HG02588 (cell line): ENCODE measurements around the gene PTP4A2.
A peak's percentile ranks its signal among the peaks of the same experiment; 100 is the strongest.

Experiments used
- ATAC-seq: cut with Tn5 transposase; IDR thresholded peaks from one replicate; pipeline ENCODE4 v1.9.1; 2021; ENCODE audit warnings: mild to moderate bottlenecking, moderate library complexity; ENCODE audit not compliant: unreplicated experiment

The PTP4A2 gene

DNA sequence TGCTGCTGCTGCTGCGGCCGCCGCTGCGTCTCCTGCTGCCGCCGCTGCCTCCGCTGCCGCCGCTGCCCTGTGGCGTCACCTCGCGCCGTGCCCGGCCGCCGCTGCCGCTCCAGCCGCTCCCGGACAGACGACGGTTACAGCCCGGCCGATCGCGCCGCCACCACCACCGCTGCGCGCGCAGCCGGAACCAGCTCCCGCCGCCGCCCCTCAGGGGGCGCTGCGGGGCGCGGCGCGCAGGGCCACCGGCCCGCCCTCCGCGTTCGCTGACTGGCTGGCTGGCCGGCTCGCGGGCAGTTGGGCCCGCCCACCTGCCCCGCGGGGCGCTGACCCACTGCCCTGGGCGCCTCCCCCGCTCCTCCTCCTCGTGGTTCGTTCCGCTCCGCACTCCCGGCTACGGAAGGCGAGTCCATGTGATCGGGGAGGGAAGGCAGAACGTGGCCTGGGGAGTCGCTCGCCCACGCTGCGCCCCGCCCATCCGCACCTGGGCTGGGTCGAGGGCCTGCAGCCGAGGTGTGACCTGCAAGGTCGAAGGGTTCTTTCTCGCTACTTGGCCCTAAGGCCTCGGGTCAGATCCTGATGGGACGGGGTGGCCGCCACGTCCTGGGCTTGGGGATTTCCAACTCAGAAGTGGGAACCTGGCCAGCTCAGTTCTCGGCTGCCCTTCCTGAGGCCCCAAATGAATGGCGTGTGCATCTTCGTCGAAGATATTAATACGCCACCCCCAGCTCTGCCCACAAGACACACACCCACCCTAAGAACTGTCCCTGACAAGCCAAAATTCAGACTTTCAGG is at the start of gene PTP4A2:
Gene PTP4A2 (minus strand): TSS at position 185 of the 792 bp plus-strand sequence. CDS start 19,303 bp downstream, outside the sequence.
- ATAC-seq = peak; percentile 85

DNA sequence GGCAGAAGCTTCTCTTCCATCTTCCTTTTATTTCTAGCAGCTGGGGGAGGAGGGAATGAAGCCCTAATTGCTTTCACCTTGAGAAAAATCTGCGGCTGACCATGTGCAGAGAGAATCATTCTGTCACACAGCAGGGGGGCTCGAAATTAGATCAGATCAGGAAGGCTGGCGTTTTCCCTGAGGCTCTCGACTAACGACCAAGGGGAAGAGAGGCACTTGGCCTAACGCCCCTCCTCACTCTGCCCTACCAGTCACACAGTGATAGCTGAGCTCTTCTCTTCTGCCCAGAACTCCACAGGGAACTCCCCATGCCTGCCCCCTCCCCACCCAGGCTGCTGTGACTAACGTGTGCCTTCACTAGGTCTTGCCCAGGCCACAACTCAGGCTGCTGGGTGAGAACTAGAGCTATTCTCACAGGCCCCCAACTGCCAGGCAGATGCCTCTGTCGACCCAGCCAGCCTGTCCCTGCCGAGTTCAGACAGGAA is 49.0 kb upstream of the PTP4A2 start:
- no peak for ATAC-seq

DNA sequence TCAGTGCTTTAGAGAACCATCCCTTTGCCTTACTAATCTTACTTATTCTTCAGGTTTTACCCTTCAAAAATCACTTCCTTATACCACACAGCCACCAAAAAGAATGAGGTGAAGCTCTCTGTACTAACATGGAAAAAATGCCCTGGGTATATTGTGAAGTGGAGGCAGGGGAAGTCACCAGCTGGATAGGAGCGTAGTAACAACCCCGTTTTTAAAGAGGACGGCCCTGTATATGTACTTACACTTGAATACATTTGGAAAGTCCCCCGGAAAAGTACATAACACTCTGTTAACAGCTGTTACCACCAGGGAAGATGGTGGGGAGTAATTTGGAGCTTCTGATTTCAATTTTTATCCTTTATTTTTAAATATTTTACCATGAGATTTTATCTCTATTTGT is 47.3 kb upstream of the PTP4A2 start:
- peak; percentile 69 for ATAC-seq

DNA sequence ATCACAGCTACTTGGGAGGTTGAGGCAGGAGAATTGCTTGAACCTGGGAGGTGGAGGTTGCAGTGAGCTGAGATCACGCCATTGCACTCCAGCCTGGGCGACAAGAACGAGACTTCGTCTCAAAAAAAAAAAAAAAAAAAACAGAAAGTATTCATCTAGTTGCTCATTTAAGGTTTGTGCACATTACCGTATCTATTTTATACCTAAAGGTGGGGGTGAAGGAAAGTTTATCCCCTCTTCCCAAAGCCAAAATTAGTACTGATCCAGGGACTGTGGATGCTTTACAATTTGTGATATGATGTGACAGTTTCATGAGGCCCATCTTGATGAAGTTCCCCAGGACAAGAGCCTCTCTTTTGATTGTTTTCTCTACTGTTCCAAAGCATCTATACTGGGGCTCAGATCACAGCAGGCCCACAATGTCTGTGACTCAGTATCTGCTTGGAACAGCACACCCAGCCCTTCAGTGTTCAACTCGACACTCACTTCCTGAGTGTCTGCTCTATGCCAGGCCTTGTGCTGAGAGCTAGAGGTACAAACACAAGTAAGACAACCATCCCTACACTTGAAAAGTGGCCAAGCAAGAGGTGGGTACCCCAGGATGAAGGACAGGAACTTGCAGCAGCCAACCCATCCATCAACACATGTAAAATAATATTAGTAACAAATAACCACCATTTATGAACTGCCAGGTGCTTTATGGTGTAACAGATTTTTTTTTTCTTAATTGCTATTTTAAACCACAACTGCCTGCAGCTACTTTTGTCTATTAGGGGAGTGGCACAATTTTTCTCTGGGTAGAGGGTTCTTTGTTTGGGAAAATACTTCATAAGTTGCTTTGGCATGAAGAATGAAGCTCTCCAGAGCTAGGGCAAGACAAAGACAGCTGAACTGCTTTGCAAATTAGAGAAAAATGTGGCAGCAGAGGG is 46.5 kb upstream of the PTP4A2 start:
- ATAC-seq = no peak

DNA sequence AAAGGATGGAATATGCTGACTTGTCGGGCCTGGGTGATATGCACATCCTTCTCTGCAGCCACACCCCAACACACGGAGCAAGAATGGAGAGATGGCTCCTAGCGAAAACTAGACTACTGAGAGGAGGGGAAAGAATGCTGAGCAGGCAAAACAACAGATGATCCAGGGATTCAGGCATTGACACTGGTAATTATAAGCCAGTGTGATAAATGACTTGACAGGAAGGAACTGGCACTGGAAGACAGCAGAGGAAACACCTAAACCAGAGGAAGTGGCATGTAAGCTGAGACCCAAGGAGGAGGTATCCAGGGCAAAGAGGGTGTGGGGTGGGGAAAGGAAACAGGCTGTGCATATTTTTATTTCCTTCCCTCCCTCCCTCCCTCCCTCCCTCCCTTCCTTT is 43.8 kb upstream of the PTP4A2 start:
- ATAC-seq = no peak

DNA sequence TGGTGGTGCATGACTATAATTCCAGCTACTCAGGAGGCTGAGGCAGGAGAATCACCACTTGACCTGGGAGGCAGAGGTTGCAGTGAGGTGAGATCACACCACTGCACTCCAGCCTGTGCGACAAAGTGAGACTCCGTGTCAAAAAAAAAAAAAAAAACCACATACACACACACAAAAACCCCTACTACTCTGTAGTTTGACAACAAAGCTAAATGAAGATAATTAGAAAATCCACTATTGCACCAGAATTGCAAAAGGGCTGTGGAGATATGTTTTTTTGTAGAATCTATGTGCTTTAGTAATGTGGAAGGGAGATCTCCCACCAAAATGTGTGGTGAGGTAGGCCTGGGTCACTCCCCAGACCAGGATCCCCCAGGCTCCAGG is 43.3 kb upstream of the PTP4A2 start:
- no peak for ATAC-seq

DNA sequence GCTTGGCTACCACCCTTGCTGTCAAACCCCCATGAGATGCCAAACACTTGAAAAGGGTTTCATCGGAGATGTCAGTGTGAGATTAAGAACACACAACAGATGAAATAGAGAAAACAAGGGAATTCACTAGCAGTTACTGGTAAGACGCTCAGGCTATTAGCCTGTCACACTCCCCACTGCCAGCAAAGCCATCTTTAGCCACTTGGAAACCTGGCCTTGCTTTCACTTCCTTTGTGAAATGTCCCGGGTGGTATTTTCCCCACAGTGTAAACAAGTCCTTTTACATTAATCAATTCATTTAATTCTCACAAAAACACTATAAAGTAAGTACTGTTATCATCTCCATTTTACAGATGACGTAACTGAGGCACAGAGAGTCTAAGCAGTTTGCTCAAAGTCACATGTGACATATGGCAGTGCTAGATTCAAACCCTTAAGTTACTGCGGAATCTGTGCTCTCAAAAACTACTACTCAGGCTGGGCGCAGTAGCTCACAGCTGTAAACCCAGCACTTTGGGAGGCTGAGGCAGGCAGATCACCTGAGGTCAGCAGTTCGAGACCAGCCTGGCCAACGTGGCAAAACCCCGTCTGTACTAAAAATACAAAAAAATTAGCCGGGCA is 42.8 kb upstream of the PTP4A2 start:
- no peak for ATAC-seq

DNA sequence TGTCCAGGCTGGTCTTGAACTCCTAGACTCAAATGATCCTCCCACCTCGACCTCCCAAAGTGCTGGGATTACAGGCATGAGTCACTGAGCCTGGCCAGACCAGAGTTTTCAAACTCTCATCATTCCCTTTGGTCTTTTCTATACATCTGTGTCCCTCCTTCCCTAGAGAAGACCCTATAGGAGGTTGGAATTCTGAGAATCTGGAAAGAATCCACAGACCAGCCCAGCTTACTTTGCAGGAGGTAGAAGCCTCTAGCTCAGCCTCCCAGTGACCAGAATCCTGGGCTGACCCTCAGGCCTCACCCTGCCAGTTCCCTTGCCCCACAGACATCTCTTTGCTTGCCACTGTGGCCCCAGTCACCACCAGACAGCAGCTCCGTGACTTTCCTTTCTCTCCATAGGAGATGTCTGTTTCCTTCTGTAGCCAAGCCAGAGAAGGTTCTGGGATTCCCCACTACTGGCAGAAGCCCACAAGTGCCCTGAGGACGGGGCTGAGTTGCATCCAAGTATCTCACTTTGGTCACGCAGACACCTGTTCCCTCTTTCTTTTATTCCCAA is 40.8 kb upstream of the PTP4A2 start:
- ATAC-seq = no peak

DNA sequence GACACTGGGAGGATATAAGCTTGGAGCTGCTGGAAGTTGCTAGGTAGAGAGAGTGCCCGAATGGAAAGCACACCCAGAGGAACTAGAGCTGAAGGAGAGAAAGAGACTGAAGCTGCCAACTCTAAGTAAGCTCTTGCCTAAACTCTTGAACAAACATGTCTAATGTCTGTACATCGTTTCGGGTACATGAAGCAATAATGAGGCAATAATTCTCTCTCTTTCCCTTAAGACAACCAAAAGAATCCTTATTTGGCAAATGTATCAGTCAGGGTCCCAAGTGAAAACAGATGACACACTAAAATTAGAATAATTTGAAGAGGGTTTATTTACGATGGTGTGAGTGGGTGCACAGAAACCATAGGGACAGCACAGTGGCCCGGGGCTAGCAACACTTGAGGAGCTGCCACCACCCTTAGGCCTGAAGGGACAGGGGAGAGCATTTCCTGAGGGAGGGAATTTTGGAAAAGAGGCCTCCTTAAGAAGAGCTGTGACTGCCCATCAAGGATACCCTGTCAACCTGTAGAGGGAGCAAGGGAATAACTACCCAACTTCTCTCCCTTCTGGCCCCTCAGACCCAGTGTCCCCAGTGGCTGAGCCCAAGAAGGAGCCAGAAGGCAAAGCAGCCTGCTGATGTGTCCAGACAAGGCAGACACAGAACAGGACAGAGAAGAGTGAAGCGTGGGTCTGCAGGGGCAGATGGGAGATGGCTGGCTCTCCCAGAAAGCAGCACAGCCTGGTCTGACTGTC is 39.4 kb upstream of the PTP4A2 start:
- no peak for ATAC-seq

DNA sequence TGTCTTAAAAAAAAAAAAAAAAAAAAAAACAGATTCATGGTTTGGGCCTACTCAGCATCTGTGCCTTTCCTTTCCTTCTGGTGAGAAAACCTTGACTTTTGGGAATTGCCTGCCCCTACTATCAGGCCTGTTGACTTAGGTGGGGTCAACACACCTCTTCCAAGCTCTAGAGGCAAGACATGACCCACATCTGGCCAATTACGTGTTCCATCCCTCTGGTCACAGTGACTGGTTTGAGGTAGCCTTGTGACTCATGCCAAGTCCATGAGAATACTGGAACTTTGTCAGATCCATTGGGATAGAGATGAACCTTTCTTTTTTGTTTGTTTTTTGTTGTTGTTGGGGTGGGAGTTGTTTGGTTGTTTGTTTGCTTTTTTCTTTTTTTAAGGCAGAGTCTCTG is 38.2 kb upstream of the PTP4A2 start:
- ATAC-seq = no peak

DNA sequence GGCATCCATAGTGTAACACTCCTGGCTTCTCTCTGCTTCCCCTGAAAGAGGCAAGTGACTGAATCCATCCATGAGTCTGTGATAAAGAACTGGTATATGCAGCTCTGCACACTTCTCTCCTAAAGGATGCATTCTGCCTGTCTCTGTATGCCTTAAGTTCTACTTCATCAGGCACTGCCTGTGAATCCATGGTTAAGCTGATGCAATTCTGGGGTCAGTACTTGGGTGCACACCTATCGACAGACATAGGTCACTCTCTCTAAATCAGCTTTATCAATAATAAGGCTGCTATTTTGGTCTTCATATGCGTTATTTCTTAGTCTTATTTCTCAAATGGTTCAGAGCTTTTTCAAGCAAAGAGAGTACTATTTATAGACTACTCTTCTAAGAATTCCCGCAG is 32.7 kb upstream of the PTP4A2 start:
- no peak for ATAC-seq

DNA sequence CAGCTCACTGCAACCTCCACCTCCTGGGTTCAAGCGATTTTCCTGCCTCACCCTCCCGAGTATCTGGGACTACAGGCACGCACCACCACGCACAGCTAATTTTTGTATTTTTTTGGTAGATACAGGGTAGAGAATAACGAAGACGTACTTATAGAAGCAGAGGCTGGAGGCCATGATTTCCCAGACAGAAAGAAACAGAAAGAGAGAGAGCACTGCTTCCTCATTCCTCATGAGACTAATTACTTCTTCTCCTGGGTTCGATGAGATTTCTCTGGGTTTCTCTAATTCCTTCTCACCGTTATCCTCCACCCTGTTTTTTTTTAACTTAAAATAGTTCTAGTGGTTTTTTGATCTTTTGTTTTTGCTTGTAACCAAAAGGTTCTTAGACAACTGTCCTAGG is 23.4 kb upstream of the PTP4A2 start:
- no peak for ATAC-seq

DNA sequence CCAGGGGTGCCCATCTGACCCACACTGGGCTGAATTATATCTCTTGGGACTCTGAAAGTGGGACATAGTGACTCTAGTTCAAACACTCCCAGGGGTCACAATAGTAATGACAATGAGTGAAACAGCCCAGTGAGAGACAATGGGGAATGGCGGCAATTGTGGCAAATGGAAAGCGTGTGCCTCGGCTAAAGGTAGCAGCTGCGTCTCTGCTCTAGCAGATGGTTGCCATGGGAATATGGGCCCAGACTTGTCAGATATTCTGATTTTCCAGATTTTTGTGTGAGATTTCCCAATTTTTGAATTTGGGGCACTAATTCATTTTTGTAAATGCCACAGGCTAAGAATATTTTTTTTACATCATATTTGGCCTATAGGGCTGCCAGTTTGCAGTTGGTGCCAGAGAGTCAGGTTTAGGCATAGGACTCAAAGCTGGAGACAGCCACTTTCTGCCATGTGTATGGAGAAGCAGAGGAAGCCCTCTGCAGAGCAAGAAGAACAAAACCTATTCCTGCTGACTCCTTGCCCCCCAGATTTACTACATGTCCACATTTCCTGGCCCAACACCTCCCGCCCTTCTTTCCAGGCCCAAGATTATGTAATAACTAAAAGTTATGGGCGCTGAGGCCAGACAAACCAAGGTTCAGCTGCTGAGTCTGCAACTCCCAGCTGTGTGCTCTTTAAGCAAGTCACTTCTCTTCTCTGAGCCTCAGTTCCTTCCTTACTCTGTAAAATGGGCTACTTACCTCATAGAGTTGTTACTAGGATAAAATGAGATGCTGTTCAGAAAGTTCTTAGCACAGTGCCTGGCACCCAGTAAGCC is 21.6 kb upstream of the PTP4A2 start:
- no peak for ATAC-seq

DNA sequence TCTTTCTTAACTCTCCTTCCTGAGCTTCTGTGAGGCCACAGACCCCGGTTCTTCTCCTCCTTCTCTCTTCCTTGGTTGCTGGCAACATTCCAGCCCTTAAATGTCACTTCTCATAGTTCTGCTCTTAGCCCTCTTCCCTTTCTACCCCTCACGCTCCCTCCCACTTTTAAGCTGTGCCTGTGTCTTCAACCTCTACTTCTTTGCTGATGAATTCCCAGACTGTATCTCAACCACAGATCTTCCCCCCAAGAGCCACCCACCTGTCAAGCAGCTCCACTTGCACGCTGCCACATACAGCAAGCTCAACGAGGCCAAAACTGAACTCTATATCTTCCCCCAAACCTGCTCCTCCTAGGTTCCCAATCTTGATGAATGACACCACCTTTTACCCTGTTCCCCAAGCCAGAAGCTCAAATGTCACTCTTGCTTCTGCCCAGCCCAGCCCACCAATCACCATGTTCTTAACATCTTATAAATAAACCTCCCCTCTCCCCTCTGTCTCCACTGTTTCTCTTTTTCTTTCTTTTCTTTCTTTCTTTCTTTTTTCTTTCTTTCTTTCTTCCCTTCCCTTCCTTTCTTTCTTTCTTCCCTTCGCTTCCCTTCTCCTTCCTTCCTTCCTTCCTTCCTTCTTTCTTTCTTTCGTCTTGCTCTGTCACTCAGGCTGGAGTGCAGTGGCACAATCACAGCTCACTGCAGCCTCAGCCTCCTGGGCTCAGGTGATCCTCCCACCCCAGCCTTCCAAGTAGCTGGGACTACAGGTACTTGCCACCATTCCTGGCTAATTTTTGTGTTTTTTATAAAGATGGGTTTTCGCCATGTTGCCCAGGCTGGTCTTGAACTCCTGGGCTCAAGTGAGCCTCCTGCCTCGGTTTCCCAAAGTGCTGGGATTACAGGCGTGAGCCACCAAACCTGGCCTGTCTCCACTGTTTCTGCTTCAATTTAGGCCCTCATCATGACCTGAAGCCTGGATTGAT is 19.8 kb upstream of the PTP4A2 start:
- ATAC-seq = no peak

DNA sequence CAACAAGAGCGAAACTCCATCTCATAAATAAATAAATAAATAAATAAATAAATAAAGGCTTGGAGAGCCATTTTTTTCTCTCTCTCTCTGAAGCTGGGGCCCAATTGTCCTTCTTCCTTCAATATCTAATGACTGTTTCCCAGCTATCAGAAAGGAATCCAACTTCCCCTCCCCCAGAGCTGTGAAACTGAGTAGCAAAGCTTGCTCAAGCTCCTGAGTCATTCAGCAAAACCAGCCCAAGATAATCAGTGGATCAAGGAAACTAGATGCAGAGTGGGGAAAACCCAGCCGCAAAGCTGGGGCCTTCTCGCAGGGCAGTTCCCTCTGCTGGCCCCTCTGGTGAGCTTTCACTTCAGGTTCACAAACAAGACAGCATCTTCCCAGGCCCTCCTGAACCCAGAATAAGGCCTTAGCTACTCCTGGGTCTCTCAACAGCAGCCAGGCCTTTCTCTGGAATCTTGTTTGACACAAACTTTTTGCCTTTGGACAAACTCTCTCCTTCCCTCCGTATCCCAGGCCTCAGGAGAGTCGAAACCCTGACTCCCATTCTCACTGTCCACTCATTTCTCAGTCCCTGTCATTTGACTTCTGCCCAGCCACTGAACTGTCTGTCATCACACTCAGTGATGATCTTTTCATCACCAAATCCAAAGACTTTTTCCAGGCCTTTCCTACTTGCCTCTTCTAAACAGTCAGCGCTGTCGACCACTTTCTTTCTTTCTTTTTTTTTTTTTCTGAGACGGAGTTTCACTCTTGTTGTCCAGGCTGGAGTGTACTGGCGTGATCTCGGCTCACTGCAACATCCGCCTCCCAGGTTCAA is 18.0 kb upstream of the PTP4A2 start:
- peak; percentile 70 for ATAC-seq

DNA sequence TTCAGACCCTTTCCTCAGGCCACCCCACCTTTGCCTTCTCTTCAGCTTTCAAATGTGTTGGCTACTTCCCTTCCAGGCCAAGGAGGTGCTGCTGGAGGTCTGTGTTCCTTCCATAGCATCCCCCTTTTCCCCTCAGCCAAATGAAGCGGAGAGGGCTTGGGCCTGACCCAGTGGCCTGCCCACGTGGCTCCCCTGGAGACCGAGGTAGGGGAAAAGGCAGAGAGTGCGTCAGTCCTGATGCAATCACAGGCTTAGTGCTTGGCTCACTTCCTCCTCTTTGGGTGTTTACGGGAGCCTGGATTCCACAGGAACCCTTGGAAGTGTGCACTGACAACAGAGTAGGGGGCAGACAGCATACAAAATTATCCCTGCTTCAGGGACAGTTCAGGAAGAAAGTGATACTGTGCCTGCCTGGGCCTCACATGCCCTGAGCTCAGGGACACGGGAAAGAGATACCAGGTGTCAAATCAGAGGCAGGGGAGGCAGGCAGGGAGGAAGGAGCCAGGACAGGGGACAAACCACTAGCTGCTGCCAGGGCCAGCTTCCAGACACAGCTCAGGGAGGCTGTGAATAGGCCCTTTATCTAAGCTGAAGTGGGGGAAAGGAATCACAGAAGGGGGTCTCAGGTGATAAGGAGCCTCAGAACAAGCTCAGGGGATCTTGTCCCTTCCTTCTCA is 16.6 kb upstream of the PTP4A2 start:
- ATAC-seq = no peak

DNA sequence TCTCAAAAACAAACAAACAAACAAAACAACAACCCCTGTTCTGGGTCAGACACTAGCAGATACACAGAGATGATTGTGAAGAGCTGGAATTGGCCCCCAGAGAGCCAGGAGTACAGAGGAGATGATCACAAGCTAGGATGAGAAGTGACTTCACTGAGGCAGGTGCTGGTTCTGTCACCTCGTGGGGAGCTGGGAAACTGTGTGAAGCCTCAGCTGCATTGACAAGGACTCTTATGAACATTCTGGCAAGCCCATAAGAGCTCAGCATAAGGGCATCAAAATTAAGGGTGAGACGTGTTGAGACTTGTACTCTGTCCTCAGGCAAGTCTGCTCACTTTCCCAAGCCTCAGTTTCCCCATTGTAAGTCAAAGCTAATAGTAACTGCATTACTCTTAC is 14.7 kb upstream of the PTP4A2 start:
- ATAC-seq = no peak
